ENCODE measurements around the gene DYSF.

DYSF gene

DNA sequence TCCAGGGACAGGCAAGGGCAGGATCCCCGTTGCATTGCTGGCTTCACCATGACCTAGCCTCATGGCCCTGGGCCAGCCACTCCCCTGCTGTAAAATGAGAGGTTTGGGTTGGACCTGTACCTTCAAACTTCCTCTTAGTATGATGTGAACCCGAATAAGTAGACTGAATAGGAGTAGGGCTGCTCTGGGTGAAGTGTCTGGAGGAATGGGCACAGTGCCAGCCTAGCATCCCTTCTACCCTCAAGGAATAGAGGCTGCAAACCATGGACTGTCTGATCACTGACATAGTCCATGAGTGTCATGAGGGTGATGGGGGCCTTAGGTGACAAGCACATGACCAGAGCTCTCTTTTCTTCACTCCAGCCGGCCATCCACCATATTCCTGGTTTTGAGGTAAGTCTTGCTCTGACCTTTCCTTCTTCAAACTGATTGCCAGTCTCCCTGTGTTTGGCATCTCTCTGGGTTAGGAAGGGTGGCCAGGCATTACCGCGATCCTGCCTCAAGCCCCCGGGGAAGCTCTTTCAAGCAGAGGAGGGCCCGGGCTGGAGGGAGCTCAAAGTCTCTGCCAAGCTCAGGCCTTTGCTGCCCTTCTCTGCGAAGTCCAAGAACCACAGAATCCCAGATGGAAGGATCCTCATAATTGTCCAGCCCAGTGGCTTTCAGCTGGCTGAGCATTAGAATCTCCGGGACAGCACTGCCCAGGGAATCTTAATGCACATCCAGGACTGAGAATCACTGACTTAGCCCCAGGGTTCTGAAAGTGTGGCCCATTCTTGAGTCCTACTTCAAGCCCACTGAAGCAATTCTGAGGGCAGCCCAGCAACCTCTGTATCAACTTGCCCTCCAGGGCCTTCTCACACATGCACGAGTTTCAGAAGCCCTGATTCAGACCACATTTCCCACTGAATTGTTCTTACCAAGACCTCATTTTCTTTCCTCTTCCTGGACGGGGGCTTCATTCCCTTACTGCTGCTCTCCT, 148.1 kb downstream of the DYSF start:
- TF ChIP-seq, protein P1, sequence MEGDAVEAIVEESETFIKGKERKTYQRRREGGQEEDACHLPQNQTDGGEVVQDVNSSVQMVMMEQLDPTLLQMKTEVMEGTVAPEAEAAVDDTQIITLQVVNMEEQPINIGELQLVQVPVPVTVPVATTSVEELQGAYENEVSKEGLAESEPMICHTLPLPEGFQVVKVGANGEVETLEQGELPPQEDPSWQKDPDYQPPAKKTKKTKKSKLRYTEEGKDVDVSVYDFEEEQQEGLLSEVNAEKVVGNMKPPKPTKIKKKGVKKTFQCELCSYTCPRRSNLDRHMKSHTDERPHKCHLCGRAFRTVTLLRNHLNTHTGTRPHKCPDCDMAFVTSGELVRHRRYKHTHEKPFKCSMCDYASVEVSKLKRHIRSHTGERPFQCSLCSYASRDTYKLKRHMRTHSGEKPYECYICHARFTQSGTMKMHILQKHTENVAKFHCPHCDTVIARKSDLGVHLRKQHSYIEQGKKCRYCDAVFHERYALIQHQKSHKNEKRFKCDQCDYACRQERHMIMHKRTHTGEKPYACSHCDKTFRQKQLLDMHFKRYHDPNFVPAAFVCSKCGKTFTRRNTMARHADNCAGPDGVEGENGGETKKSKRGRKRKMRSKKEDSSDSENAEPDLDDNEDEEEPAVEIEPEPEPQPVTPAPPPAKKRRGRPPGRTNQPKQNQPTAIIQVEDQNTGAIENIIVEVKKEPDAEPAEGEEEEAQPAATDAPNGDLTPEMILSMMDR (IDR thresholded peaks at IDR 0.05; ENCODE audit: borderline replicate concordance, control extremely low read depth, extremely low read depth, insufficient read depth, missing control alignments), result no peak
- DNase-seq (ENCODE audit: low spot score), result no peak
- in situ Hi-C loops (cut with MboI; ENCODE audit: low sequenced_read_pairs, unreplicated experiment), result no loop called here

DNA sequence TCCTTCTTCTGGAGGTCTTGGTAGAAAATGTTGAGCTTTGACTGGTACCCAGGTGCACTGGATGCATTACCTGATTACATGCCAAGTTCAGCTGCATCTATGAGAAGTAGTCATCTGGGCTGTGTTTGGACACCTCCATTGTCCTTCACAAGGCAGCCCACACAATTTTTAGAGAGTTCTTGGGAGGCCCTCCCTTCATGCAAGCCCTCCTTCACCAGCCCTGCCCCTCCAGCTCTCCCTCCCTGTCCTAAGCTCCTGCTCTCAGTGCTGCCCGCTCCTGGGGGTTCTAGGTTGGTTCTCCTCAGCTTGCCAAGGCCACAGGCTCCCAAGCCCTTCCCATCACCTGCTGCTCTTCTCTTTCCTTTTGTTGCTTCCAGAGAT, 148.7 kb downstream of the DYSF start:
- DNase-seq (ENCODE audit: low spot score), result no peak
- TF ChIP-seq, protein P1 (IDR thresholded peaks at IDR 0.05; ENCODE audit: borderline replicate concordance, control extremely low read depth, extremely low read depth, insufficient read depth, missing control alignments), result no peak
- in situ Hi-C loops (cut with MboI; ENCODE audit: low sequenced_read_pairs, unreplicated experiment), result no loop called here

DNA sequence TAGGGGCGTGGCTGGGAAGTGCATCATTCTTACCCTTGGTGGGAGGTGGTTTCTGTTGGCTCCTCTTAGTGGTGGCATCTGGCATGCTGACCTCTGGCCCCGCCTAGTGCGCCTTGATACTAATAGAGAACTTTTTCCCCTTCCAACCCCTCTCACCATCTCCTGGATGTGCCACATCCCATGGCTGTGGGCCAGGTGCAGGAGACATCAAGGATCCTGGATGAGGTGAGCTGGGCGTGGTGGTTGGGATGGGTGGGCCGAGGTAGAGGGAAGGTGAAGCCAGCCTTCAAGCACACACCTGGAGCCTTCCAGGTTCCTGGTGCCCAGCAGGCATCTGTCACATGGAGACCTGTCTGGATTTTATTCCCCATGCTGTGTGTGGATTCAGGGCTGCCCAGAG, 149.2 kb downstream of the DYSF start:
- in situ Hi-C loops (cut with MboI; ENCODE audit: low sequenced_read_pairs, unreplicated experiment), result no loop called here
- no peak for DNase-seq (ENCODE audit: low spot score)
- TF ChIP-seq, protein P1 (IDR thresholded peaks at IDR 0.05; ENCODE audit: borderline replicate concordance, control extremely low read depth, extremely low read depth, insufficient read depth, missing control alignments), result no peak

DNA sequence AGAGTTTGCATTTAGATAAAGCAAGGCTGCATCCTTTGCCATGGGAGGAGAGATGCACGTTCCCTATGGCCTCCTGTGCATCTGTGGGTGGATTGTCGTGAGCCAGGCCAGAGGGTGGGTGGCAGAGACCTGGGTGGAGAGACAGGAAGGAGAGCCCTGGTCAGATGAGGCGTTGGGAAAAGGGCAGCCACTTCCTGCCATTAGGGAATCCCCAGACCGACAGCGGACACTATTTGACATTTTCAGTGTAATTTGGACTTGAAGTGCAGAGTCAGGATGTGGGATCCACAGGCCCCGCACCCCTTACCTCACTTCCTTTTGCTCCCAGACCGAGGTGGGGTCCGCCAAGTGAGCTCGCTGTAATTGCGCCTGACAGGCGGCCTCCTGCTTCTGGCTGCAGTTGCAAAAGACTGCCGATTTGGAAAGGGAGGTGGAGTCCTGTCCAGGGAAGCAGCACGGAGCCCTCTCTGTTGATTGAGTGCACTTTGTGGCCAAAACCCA, 150.0 kb downstream of the DYSF start:
- DNase-seq (ENCODE audit: low spot score), result no peak
- in situ Hi-C loops (cut with MboI; ENCODE audit: low sequenced_read_pairs, unreplicated experiment), result no loop called here

DNA sequence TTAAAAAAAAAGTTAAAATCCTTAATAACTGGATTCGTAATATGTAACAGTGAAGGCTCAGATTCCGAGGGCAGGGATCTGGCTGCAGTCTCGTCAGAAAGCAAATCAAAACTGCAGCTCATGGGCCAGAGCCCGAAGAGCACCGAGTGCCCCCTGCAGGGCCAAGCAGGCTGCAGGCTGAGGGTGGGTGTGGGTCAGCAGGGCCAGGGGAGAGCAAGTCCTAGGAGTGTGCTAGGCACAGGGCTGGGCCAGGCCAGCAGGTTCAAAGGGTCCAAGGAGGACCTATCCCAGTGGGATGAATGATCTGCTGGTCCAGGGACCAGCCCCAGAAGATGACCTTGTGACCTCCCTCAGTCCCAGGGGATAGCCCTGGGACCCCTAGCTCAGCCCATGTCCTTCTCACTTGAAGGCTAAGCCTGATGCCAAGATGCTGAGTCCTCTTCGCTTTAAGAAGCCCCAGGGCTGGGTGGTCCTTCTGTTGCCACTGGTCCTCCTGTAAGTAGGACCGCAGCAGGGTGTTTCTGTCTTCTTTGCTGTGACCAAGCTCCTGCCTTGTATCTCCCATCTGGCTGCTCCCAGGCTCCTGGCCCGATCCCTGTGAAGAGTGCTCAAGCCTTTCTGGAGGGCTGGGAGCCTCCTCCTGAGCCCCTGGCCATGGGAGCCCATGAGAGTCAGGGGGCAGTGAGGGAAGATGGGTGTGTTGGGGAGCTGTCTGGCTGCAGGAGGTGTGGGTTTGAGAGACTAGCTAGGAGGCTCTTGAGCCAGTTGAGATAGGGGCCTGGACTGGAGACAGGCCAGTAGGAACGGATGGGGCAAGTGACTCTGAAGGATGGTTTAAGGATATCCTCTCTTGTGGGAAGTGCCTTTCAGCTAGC, 150.7 kb downstream of the DYSF start:
- DNase-seq (ENCODE audit: low spot score), result no peak
- in situ Hi-C loops (cut with MboI; ENCODE audit: low sequenced_read_pairs, unreplicated experiment), result no loop called here
- TF ChIP-seq, protein P1 (IDR thresholded peaks at IDR 0.05; ENCODE audit: borderline replicate concordance, control extremely low read depth, extremely low read depth, insufficient read depth, missing control alignments), result no peak

More for the DNA sequence above, 150.0 kb downstream of the DYSF start:
- TF ChIP-seq, protein P1 (IDR thresholded peaks at IDR 0.05; ENCODE audit: borderline replicate concordance, control extremely low read depth, extremely low read depth, insufficient read depth, missing control alignments), result no peak

DNA sequence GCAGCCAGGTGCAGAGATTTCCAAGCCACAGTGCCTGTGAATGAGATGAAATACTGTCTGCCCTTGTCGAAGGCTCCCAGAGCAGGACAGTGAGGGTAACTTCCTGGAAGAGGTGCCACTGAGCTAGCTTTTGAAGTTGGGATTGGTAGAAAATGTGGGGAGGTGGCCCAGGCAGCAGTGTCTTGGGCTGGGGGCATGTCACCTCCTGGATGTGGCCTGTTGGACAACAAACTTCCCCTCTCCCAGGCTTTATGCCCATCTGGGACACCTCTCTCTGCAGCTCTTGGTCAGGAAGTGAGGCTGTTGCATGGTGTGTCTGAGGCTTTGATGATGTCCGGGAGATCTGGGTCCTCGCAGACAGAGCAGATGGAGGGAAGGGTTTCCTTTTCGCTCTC, 151.4 kb downstream of the DYSF start:
- TF ChIP-seq, protein P1 (IDR thresholded peaks at IDR 0.05; ENCODE audit: borderline replicate concordance, control extremely low read depth, extremely low read depth, insufficient read depth, missing control alignments), result no peak
- in situ Hi-C loops (cut with MboI; ENCODE audit: low sequenced_read_pairs, unreplicated experiment), result no loop called here
- DNase-seq (ENCODE audit: low spot score), result no peak

Data from GM13976 (cell line).